Fibroblast of lung (primary cell): ENCODE measurements around the gene NLRC3.

Experiments
- EZH2 ChIP-seq: IDR thresholded peaks from 2 replicates; pipeline ENCODE4 v1.5.1; 2012; ENCODE audit warnings: low read length, control low read depth, mild to moderate bottlenecking; ENCODE audit errors: missing control alignments
- TF ChIP-seq, protein P1 (sequence below), 2 donors: IDR thresholded peaks in 1 of 2; conservative IDR thresholded peaks in 1 of 2; 1 replicate in 1 of 2; 2 replicates in 1 of 2; pipeline ENCODE4 v1.5.1; 2011 to 2012; ENCODE audit warnings: low read length in 2 of 2, control low read depth in 1 of 2, inconsistent platforms in 1 of 2, low read depth in 1 of 2, mild to moderate bottlenecking in 1 of 2

DNA sequence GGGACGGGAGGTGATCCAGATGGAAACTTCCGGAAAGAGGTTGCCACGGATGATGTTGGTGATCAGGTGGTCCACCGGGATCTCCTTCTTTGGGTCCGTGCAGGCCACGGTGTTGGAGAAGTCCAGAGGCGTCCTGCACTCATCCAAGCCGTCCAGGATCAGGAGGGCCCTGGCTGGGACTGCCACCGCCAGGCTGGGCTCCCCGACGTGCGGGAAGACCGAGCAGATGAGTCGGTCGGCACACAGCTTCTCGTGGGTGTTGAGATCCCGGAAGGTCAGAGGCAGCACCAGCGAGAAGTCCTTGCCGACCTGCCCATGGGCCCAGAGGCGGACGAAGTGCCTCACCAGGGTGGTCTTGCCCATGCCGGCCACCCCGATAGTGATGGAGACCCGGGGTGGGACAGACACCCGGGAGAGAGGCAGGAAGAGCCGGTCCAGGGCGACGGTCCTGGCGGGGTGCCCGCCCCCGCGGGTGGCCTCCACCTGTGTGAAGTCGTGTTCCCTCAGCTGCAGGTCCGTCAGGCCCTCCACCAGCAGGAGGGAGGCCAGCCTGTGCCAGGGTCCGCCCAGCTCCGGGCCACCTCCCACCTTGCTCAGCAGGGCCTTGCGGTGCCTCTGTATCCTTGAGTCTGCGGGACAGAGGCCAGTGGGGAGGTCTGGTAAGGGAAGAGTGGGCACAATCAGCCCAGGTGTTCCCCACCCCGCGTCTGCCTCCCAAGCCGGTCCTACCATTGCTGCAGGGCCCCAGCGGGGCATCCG lies 12.9 kb downstream of the NLRC3 start:
- no peak for TF ChIP-seq EZH2
- TF ChIP-seq, protein P1, sequence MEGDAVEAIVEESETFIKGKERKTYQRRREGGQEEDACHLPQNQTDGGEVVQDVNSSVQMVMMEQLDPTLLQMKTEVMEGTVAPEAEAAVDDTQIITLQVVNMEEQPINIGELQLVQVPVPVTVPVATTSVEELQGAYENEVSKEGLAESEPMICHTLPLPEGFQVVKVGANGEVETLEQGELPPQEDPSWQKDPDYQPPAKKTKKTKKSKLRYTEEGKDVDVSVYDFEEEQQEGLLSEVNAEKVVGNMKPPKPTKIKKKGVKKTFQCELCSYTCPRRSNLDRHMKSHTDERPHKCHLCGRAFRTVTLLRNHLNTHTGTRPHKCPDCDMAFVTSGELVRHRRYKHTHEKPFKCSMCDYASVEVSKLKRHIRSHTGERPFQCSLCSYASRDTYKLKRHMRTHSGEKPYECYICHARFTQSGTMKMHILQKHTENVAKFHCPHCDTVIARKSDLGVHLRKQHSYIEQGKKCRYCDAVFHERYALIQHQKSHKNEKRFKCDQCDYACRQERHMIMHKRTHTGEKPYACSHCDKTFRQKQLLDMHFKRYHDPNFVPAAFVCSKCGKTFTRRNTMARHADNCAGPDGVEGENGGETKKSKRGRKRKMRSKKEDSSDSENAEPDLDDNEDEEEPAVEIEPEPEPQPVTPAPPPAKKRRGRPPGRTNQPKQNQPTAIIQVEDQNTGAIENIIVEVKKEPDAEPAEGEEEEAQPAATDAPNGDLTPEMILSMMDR (conservative IDR thresholded peaks at IDR 0.05 in 1 of 2, IDR thresholded peaks at IDR 0.05 in 1 of 2; ENCODE audit: low read depth in 1 of 2, low read length in 2 of 2), result no peak
